NCI-H128 (cell line): ENCODE results near the gene CPNE2.
"Not testable (repeated sequence)": the region's sequence is repeated elsewhere in the genome, so short reads cannot be mapped to it uniquely, and the experiment has no call there.

Experiments used
- DNase-seq: peaks from one replicate; lab custom pipeline; 2025; ENCODE audit not compliant: unreplicated experiment; lab: John Stamatoyannopoulos, UW

CPNE2 gene

DNA sequence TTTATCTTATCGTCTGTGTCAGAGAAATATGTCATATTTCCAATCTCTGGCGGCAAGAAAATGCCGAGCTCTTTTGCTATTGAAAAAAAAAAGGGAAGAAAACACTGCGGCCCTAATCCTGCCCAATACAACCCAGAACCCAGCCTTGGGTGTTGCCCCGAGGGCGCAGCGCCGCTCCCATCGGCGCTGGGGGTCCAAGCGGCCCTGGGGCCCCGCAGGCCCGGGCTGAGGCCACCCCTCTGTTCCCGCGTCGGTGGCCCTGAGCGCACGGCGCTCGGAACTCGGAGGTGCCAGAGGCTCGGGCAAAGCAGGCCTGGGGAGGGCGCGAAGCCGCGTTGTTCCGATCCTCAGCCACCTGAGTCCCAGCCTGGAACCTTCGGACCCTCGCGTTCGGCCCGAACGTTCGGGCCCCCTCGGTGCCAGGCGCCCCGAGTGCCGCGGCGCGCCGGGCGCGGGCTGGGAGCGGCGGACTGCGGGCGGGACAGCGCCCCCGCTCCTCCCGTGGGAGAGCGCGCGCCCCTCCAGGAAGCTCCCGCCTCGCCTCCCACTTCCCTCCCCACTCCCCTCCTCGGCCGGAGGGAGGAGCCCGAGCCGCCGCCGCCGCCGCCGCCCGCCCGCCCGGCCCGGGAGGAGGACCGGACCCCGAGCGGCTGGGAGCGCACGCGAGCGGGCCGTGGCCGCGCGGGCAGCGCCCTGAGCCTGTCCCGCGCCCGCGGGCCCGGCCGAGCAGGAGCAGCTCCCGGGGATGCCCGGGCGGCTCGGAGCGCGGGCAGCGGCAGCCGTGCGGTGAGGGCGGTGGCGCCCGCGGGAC, at the start of gene CPNE2:
CPNE2 (plus strand) TSS at position 609 of the 811 bp plus-strand sequence. CDS start 18,160 bp downstream, outside the sequence.
- DNase-seq = no peak

- DNase-seq = no peak
Measured at GRCh38 chr16:57043248-57043647, 49.1 kb upstream of the CPNE2 start.

DNA sequence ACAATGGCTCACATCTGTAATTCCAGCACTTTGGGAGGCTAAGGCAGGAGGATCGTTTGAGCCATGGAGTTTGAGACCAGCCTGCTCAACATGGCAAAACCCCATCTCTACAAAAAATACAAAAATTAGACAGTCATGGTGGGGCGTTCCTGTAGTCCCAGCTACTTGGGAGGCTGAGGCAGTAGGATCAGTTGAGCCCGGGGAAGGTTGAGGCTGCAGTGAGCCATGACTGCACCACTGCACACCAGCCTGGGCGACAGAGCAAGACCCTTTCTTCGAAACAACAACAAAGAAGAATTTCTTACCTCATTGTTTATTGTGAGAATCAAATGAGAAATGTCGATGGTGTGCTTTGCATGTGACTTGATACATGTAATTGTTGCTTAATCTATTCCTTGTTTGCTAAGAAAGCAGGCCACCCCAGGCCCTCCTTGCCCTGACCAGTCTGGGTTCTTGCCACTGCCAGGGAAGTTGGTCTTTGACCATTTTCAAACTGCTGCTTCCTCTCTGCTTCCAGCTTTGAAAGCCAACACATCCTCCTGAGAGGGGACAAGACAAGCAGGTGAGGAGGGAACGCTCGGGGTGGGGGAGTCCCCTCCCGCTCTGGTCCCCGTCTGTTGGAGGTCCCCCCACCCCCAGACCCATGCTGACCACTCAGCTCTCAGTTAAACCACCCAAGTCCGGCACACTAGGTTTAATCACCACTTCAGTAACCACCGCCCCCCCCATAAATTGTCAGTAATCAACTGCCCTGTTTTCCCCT, 47.3 kb upstream of the CPNE2 start:
- DNase-seq = no peak

GRCh38 chr16:57045694-57046381, 46.5 kb upstream of the CPNE2 start:
- DNase-seq = no peak

- DNase-seq = no peak
Measured at GRCh38 chr16:57048095-57048494, 44.3 kb upstream of the CPNE2 start.

GRCh38 chr16:57049678-57050077, 42.7 kb upstream of the CPNE2 start:
- no peak for DNase-seq

- no peak for DNase-seq
Measured at GRCh38 chr16:57051696-57052228, 40.6 kb upstream of the CPNE2 start.

- no peak for DNase-seq
Measured at GRCh38 chr16:57053206-57053605, 39.2 kb upstream of the CPNE2 start.

DNA sequence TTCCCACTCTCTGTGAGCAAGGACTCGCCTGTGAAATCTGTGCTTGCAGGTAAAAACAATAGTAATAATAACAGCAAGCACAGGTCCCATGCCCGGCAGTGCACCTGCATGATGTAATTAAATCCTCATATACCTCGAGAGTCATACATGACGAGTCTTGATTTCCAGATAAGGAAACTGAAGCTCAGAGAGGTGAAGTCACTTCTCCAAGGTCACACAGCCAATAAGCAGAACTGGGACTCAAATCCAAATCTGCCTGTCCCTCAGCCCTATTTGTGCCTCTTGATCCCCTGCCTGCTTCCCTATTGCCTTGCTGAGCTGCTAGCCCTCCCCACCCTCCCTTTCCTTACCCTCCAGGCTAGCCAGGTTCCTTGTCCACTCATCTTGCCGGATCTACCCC, 38.0 kb upstream of the CPNE2 start:
- DNase-seq = no peak

DNA sequence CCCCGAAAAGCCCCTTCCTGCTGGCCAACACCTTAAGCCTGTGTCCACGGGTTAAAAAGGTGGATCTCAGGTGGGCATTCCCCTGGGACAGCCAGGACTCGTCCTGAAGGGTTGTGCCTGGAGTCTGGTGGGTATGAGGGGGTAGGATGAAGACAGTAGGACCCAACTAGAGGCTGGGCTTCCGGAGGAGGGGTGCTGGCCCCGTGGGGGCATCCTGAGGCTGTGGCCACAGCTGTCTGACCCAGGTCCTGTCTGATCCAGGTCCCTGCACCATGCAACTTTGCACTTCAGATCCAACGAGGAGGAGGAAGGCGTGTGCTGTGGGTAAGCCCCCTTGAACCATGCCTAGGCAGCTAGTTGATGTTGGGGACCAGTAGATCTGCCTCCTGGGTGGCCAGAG, 37.6 kb upstream of the CPNE2 start:
- DNase-seq = no peak

DNA sequence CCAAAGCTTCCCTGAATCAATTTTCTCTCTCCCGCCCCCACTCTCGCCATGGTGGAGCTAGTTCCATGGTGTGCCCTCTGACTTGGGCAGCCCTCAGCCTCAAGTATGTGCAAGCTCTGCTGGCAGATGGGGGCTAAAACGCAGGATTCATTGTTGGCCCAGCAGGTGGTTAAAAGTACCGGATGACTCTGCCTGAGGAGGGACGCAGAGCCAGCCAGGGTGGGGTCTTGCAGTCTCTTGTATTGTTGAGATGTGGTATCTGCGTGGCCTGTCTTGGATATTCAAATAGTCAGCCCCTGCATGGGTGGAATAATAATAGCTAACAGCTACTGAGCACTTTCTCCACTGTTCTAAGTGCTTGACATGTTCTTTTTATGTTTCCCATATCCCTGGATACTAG, 36.7 kb upstream of the CPNE2 start:
- DNase-seq = no peak

GRCh38 chr16:57058291-57058861, 34.0 kb upstream of the CPNE2 start:
- DNase-seq = no peak

DNA sequence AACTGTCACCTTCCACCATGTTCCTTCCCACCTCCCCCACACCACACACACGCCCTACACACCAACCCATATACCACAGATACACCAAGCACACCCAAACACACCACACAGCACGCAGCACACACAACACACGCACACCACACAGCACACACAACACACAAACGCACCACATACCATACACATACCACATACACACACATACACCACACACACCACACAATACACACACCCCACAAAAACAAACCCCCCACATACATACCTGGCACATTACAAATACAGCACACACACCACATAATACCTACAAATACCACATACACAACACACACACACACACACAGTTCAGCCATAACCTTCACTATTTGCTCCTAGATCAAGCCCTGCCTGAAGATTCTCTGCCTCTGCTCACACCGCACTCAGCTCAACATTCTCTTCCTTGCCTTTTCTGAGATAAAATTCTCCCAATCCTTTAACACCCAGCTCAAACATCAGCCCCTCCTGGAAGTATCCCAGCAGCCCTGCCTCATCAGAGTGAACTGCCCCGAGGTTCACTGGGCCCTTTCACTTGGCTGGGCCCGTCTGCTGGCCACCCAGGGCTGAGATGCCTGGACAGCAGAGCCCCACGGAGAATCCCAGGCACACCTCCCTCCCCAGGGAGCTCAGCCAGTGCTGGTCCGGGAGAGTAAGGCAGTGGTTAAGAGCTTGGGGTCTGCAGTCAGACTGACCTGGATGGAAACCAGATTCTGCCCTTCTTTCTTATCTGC, 31.9 kb upstream of the CPNE2 start:
- no peak for DNase-seq

GRCh38 chr16:57061084-57061905, 31.1 kb upstream of the CPNE2 start:
- DNase-seq = no peak

DNA sequence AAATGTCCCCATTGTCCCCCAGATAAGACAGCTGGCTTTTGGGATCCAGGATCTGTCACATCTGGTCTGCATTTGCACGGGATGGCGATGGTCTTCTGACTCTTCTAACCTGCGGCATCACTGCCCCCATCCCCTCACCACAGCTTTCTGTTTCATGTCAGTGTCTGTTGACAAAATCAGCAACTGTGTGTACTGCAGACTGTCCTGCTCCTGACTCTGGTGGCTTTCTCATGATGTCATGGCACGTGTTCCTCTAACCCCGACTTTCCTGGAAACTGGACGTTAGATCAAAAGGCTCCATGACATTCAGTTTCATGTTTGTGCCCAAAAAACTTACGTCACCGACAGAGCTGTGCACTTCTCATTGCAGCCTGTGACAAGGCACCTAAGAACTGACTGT, 30.1 kb upstream of the CPNE2 start:
- no peak for DNase-seq

- DNase-seq = not testable (repeated sequence)
Measured at GRCh38 chr16:57063189-57063588, 29.2 kb upstream of the CPNE2 start.

- DNase-seq = no peak
Measured at GRCh38 chr16:57064995-57065394, 27.4 kb upstream of the CPNE2 start.

DNA sequence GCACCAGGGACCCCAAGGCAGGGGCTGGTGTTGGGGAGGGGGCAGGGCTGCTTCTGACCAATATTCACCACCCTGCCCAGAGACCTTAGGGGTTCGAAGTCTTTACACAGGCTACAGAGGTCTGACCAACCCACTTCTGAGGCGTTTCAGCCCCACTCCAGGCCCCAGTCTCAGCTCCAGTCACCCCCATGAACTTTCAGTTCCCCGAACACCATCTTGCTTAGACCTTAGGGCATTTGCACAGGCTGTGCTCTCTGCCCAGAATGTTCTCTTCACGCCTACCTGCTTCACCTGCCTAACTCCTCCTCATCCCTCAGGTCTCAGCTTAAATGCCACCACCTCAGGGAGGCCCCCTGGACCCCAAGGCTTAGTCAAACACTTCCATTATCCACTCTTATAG, 25.8 kb upstream of the CPNE2 start:
- DNase-seq = no peak

- no peak for DNase-seq
Measured at GRCh38 chr16:57067347-57067746, 25.0 kb upstream of the CPNE2 start.

DNA sequence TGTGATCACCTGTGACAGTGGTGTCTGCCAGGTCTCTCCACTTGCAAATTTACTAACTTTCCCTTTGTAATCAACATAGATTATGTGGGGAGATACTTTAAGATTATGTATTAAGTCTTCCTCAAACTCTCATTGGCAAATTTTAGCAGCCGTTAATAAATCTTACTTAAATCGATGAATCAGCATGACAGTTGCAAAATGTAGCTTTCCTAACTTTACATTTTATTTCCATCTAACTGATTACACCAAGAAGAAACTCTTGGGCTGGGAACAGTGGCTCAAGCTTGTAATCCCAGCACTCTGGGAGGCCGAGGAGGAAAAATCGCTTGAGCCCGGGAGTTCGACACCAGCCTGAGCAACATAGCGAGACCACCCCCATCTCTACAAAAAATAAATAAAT, 23.3 kb upstream of the CPNE2 start:
- no peak for DNase-seq
